Small intestine (tissue), 7 donors: ENCODE data around the gene KRT31. TPM values are rescaled to one million over a fixed set of nuclear protein-coding genes. Genes with fewer than 3 reads are reported as not detected.
"Not testable (repeated sequence)": the region's sequence is repeated elsewhere in the genome, so short reads cannot be mapped to it uniquely, and the experiment has no call there.

Source experiments
- DNase-seq, 2 donors: peaks; one replicate each; pipeline versions ENCODE4 v3.0.0 to v3.0.0-alpha.2; 2013
- FAIRE-seq: peaks from 2 replicates; lab custom pipeline; 2012; peaks lifted over from hg19 to GRCh38; lab: Jason Lieb, UNC
- H3K27ac ChIP-seq, 3 donors: one replicate each; pipeline ENCODE4 v1.5.1; 2013; ENCODE audit warnings: low read length in 2 of 3, mild to moderate bottlenecking in 2 of 3, control low read depth in 1 of 3, inconsistent platforms in 1 of 3, low read depth in 1 of 3, moderate library complexity in 1 of 3
- H3K27me3 ChIP-seq, 3 donors: one replicate each; pipeline ENCODE4 v1.6.1; 2013; ENCODE audit warnings: low read length in 3 of 3, inconsistent platforms in 1 of 3; ENCODE audit not compliant: control insufficient read depth in 3 of 3, insufficient read depth in 3 of 3
- H3K36me3 ChIP-seq, 3 donors: one replicate each; pipeline ENCODE4 v1.6.1; 2013; ENCODE audit warnings: low read length in 3 of 3, inconsistent platforms in 1 of 3, low read depth in 1 of 3, mild to moderate bottlenecking in 1 of 3, moderate library complexity in 1 of 3; ENCODE audit not compliant: control insufficient read depth in 3 of 3, insufficient read depth in 2 of 3
- H3K4me1 ChIP-seq, 3 donors: one replicate each; pipeline ENCODE4 v1.6.1; 2013; ENCODE audit warnings: low read length in 2 of 3, inconsistent platforms in 1 of 3, low read depth in 1 of 3, mild to moderate bottlenecking in 1 of 3, moderate library complexity in 1 of 3; ENCODE audit not compliant: control insufficient read depth in 3 of 3, insufficient read depth in 2 of 3
- H3K4me3 ChIP-seq, 3 donors: one replicate each; pipeline ENCODE4 v1.5.1; 2013; ENCODE audit warnings: low read length in 3 of 3, control low read depth in 1 of 3, inconsistent platforms in 1 of 3, low read depth in 1 of 3, mild to moderate bottlenecking in 1 of 3, moderate library complexity in 1 of 3
- H3K9me3 ChIP-seq, 2 donors: one replicate each; pipeline ENCODE4 v1.6.1; 2013; ENCODE audit warnings: low read depth in 1 of 2, low read length in 1 of 2; ENCODE audit not compliant: control insufficient read depth in 2 of 2, insufficient read depth in 1 of 2
- WGBS, 3 donors: extraction: QIAGEN DNeasy Blood & Tissue Kit; methylation state at CpG; one replicate each; pipeline ENCODE4 v1.1.7; 2013; 5-methylcytosine and 5-hydroxymethylcytosine counted together
- polyA plus RNA-seq, 4 donors: library from polyadenylated mRNA; stranded (reverse) in 3 of 4; unstranded in 1 of 4; fragments of 200-250 nt in 3 of 4; fragments of 120-200 nt in 1 of 4; gene quantifications; one replicate each; pipeline versions ENCODE4 v1.2.1 to v1.2.3, GENCODE V29; 2013
- donor health status: healthy with polysubstance abuse.
- donor health status: control.
- donor health status: control.
- donor health status: Bipolar disorder and iron deficiency.
- donor health status: healthy.

The KRT31 gene
- polyA plus RNA-seq, 4 donors, result not detected

DNA sequence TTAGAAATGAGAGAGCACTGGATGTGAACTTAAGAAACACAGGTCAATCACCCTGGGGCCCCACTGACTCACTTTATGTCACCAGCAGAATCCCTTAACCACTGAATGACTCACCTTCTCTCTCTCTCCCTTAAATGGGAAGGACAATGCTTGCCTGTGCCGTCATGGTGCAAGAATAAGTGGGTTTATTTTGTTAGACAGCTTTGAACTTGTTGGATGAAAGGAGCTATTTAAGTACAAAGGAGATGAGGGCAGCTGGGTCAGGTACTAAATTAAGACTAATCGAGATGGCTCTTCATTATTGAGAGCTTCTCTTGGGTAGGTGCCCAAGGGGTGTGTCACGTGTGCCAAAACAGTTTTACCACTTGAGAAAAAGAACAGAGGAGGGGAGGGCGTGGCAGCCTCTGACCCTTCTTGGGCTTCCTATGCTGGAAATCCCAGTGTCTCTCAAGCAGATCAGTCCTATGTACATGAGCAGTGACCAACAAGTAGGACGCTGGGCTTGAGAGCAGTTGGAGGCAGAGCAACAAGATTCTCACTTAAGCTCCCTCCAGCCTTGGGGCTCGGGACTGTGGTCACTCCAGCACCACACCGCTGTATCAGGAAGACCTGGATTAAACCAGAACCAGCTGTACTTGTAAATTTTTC is 6.7 kb upstream of the KRT31 start:
- no peak overlapping the region for H3K27ac ChIP-seq
- no peak overlapping the region for H3K4me3 ChIP-seq
- WGBS, 3 donors, result 50 to 64% (median 52%) methylated on average over 7 of the region's 7 CpGs
- H3K4me1 ChIP-seq, result no peaks in the 10 kb centered on the region
- no peak for FAIRE-seq
- no peak for DNase-seq
- H3K27me3 ChIP-seq, result peaks cover 0 to 3% (median 2%) of the 10 kb centered on the region in 3 donors
- no peaks in the 10 kb centered on the region for H3K9me3 ChIP-seq
- H3K36me3 ChIP-seq, result no peaks in the 10 kb centered on the region

- no peak overlapping the region for H3K27ac ChIP-seq
These were observed 6.1 kb upstream of the KRT31 start for GRCh38 chr17:41403404-41404023.

GRCh38 chr17:41402161-41402560 is 4.8 kb upstream of the KRT31 start:
- H3K9me3 ChIP-seq, result no peaks in the 10 kb centered on the region
- no peaks in the 10 kb centered on the region for H3K36me3 ChIP-seq
- no peak overlapping the region for H3K27ac ChIP-seq
- peaks cover 0 to 2% (median 0%) of the 10 kb centered on the region in 3 donors for H3K27me3 ChIP-seq
- no peaks in the 10 kb centered on the region for H3K4me1 ChIP-seq
- FAIRE-seq, result no peak
- 88 to 94% (median 93%) methylated on average over 5 of the region's 5 CpGs for WGBS, 3 donors
- no peak for DNase-seq
- H3K4me3 ChIP-seq, result no peak overlapping the region

More at GRCh38 chr17:41403404-41404023, 6.1 kb upstream of the KRT31 start:
- FAIRE-seq, result no peak
- no peaks in the 10 kb centered on the region for H3K4me1 ChIP-seq
- no peaks in the 10 kb centered on the region for H3K9me3 ChIP-seq
- 64 to 69% (median 66%) methylated on average over 4 of the region's 4 CpGs for WGBS, 3 donors
- DNase-seq, result no peak
- no peaks in the 10 kb centered on the region for H3K36me3 ChIP-seq
- peaks cover 0 to 3% (median 2%) of the 10 kb centered on the region in 3 donors for H3K27me3 ChIP-seq
- no peak overlapping the region for H3K4me3 ChIP-seq

DNA sequence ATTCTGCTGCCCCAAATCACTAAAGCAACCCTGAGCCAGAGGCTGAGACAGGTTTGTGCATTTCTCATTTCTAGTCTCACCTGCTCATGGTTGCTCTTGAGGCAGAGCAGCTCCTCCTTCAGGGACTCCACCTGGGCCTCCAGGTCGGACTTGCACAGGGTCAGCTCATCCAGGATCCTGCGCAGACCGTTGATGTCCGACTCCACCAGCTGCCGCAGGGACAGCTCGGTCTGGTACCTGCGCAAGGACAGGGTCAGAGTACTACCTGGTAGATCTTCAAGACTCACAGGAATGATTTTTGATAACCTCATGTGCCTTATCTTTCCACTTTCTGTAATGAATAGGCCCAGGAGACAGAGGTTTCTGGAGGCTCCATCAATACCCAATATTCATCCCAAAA is 1.1 kb downstream of the KRT31 start:
- whole genome bisulfite sequencing, 3 donors, result 86 to 90% (median 88%) methylated on average over 7 of the region's 7 CpGs

DNA sequence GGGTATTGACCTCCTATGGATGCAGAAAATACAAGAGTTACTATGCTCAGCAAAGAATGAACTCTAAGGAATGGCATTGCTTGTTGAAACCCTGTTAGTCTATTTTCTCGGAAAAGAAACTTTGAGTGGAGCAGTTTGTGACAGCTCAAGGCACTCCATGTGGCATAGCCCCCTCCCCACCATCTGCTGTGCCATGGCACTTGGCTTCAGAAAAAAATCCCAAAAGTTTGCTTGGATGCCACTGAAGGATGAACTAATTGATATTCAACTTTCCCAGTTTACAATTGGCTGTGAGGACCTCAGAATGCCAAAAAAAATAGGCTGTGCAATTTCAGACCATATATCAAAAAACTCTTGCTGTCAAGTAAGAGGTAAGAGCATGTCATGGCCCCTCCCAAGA is 1.8 kb downstream of the KRT31 start:
- no peak overlapping the region for H3K27ac ChIP-seq
- 88 to 93% (median 93%) methylated on average over 1 of the region's 1 CpG for WGBS, 3 donors
- no peak for FAIRE-seq
- no peaks in the 10 kb centered on the region for H3K4me1 ChIP-seq
- H3K36me3 ChIP-seq, result no peaks in the 10 kb centered on the region
- H3K9me3 ChIP-seq, result peaks cover 0 to 3% of the 10 kb centered on the region in 2 donors
- H3K4me3 ChIP-seq, result no peak overlapping the region
- no peak for DNase-seq
- H3K27me3 ChIP-seq, result peaks cover 0 to 5% (median 0%) of the 10 kb centered on the region in 3 donors

More for the DNA sequence above, 1.1 kb downstream of the KRT31 start:
- Histone ChIP-seq H3K4me1 (no peaks in the 10 kb centered on the region), H3K4me3 (no peak overlapping the region), H3K9me3 (peaks cover 0 to 3% of the 10 kb centered on the region in 2 donors), H3K36me3 (no peaks in the 10 kb centered on the region), H3K27me3 (peaks cover 0 to 5% (median 0%) of the 10 kb centered on the region in 3 donors), H3K27ac (no peak overlapping the region)
- FAIRE-seq (no peak), DNase-seq (no peak)

- H3K27me3 ChIP-seq, FAIRE-seq, H3K36me3 ChIP-seq, DNase-seq, H3K9me3 ChIP-seq, H3K4me3 ChIP-seq, H3K4me1 ChIP-seq, H3K27ac ChIP-seq: not testable (repeated sequence)
- 86 to 91% (median 88%) methylated on average over 8 to 12 of the region's 12 CpGs for WGBS, 3 donors
These were observed 2.4 kb downstream of the KRT31 start for GRCh38 chr17:41395044-41395443.

- DNase-seq (no peak), FAIRE-seq (no peak)
- Histone ChIP-seq H3K27me3 (peaks cover 0 to 5% (median 0%) of the 10 kb centered on the region in 3 donors), H3K9me3 (peaks cover 0 to 3% of the 10 kb centered on the region in 2 donors), H3K4me3 (no peak overlapping the region), H3K4me1 (no peaks in the 10 kb centered on the region), H3K36me3 (no peaks in the 10 kb centered on the region), H3K27ac (no peak overlapping the region)
- WGBS, 3 donors, result 85 to 90% (median 89%) methylated on average over 10 of the region's 10 CpGs
These were observed 3.0 kb downstream of the KRT31 start for GRCh38 chr17:41394254-41394996.

DNA sequence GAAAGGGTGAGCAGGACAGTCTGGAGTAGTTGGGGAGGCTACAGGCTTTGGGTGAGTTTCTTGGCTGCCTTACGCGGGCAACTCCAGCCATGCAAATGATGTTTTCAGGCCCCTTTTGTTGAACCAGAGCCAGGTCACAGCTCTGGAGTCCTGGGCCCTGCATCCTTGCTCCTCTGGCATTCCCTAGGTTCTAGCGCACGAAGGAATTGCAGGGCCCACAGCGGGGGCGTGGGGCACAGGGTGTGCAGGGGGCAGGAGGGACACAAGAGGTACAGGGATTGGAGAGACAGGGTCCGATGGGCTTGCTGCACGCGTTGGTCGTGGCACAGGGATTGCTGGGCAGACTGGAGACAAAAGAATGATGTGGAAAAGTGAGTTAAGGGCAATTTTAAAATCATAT is 3.6 kb downstream of the KRT31 start:
- H3K4me1 ChIP-seq, result no peaks in the 10 kb centered on the region
- no peak for FAIRE-seq
- peaks cover 0 to 3% of the 10 kb centered on the region in 2 donors for H3K9me3 ChIP-seq
- no peak for DNase-seq
- no peak overlapping the region for H3K4me3 ChIP-seq
- WGBS, 3 donors, result 84 to 92% (median 86%) methylated on average over 10 of the region's 10 CpGs
- peaks cover 0 to 5% (median 0%) of the 10 kb centered on the region in 3 donors for H3K27me3 ChIP-seq
- H3K27ac ChIP-seq, result no peak overlapping the region
- H3K36me3 ChIP-seq, result no peaks in the 10 kb centered on the region
